CMK (cell line): ENCODE data around the gene BRSK1.

Experiments used
- DNase-seq: peaks from one replicate; pipeline ENCODE4 v3.0.0-alpha.2; 2010; ENCODE audit warnings: low read depth

BRSK1 gene

GRCh38 chr19:55253842-55254624 lies 29.8 kb upstream of the BRSK1 start:
- DNase-seq: no peak

- no peak for DNase-seq
Observed at GRCh38 chr19:55254625-55254977, 29.2 kb upstream of the BRSK1 start.

- DNase-seq: no peak
Observed at GRCh38 chr19:55255618-55256423, 28.0 kb upstream of the BRSK1 start.

- DNase-seq: no peak
Observed at GRCh38 chr19:55256562-55257460, 27.0 kb upstream of the BRSK1 start.

GRCh38 chr19:55257461-55258420 lies 26.1 kb upstream of the BRSK1 start:
- DNase-seq: no peak

GRCh38 chr19:55258476-55258827 lies 25.3 kb upstream of the BRSK1 start:
- DNase-seq: no peak

- DNase-seq: peak; percentile 99
Observed at GRCh38 chr19:55258828-55259539, 24.8 kb upstream of the BRSK1 start, which contains the start of gene PPP6R1. Gene PPP6R1, minus strand, starts transcription at chr19:55259017. Its CDS starts 11,914 bp downstream, at chr19:55247103.

GRCh38 chr19:55259540-55260210 lies 24.1 kb upstream of the BRSK1 start:
- no peak for DNase-seq

- DNase-seq: no peak
Observed at GRCh38 chr19:55261671-55262126, 22.1 kb upstream of the BRSK1 start.

GRCh38 chr19:55262359-55262758 lies 21.4 kb upstream of the BRSK1 start:
- no peak for DNase-seq

- no peak for DNase-seq
Observed at GRCh38 chr19:55264531-55264930, 19.3 kb upstream of the BRSK1 start.

GRCh38 chr19:55265173-55265572 lies 18.6 kb upstream of the BRSK1 start:
- no peak for DNase-seq

GRCh38 chr19:55265723-55266386 lies 17.9 kb upstream of the BRSK1 start:
- DNase-seq: no peak

GRCh38 chr19:55266404-55266803 lies 17.4 kb upstream of the BRSK1 start:
- DNase-seq: no peak

- DNase-seq: no peak
Observed at GRCh38 chr19:55266840-55267239, 17.0 kb upstream of the BRSK1 start.

GRCh38 chr19:55269299-55269698 lies 14.5 kb upstream of the BRSK1 start:
- DNase-seq: no peak

GRCh38 chr19:55270172-55270942 lies 13.4 kb upstream of the BRSK1 start:
- DNase-seq: no peak

- DNase-seq: no peak
Observed at GRCh38 chr19:55272142-55272541, 11.7 kb upstream of the BRSK1 start.
